H1 (cell line): ENCODE measurements around the gene C1GALT1. TPM values are rescaled to one million over a fixed set of nuclear protein-coding genes. Genes with fewer than 3 reads are reported as not detected.

ENCODE experiments used
- ASH2L ChIP-seq: fragments of 200-600, 300-600 bp; sonication (generic); IDR thresholded peaks from one replicate; pipeline ENCODE4 v1.7.1; 2017; ENCODE audit warnings: low read length
- CHD2 ChIP-seq: IDR thresholded peaks from 2 replicates; pipeline ENCODE4 v1.6.1; 2012; ENCODE audit warnings: low read length, improper control_type of control experiment
- CHD7 ChIP-seq: fragments of 300-600 bp; sonication (generic); IDR thresholded peaks from 2 replicates; pipeline ENCODE4 v1.7.1; 2012; ENCODE audit warnings: low read length, moderate library complexity, mild to moderate bottlenecking, inconsistent platforms; ENCODE audit not compliant: insufficient replicate concordance
- SAP30 ChIP-seq: fragments of 300-600 bp; sonication (generic); IDR thresholded peaks from 2 replicates; pipeline ENCODE4 v1.7.1; 2012; ENCODE audit warnings: low read length, moderate library complexity, mild to moderate bottlenecking, inconsistent platforms; ENCODE audit not compliant: insufficient read depth, insufficient replicate concordance
- TAF1 ChIP-seq: IDR thresholded peaks from 2 replicates; pipeline ENCODE4 v1.6.1; 2011; ENCODE audit warnings: mild to moderate bottlenecking, low read depth, low read length
- USF2 ChIP-seq: IDR thresholded peaks from 2 replicates; pipeline ENCODE4 v1.6.1; 2011; ENCODE audit warnings: low read length, improper control_type of control experiment
- polyA plus RNA-seq, 7 experiments: library from polyadenylated mRNA; depleted of rRNA in 3 of 7; stranded (reverse) in 5 of 7; unstranded in 2 of 7; fragments of >200 nt in 5 of 7; fragments of 200-250 nt in 2 of 7; gene quantifications; 1 replicate in 5 of 7; 2 replicates in 1 of 7; 4 replicates in 1 of 7; pipeline versions ENCODE4 v1.2.1 to v1.2.3, GENCODE V29; 2011 to 2013; ENCODE audit warnings: missing spikeins in 2 of 7, mixed read lengths in 2 of 7
- total RNA-seq: library from RNA; stranded (reverse); fragmentation: NEBNext Ultra II Directional; extraction: Animal tissue kit (Norgen Biotek cat#: 25700); gene quantifications from 2 replicates; pipeline ENCODE4 v1.2.1, GENCODE V29; 2021
- TF ChIP-seq, protein P1 (sequence below): IDR thresholded peaks from 2 replicates; pipeline ENCODE4 v1.6.1; 2012; ENCODE audit warnings: inconsistent platforms

The C1GALT1 gene
- total and polyA plus RNA-seq, 2 of the 8 experiments (the other 6 are each of a cell fraction or from before 2014, with no cell fraction given): 18.7 to 94.2 TPM

DNA sequence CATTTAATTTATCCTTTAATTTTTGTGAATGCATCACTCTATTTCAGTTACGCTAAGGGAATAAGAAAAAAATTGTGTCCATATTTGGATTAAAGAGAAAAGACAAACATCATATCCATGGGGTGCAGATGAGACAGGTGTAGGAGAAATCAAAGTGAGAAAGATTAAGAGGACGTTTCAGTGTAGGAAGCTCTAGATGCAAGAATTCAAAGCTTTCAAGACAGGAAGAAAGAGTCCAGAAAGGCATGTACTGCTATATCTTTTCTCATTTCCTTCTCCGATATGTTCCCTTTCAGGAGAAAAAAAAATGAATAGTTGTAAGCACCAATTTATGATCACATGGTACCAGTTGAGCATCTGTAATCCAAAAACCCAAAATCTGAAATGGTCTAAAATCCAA lies 17.0 kb upstream of the C1GALT1 start (continued):
- TF ChIP-seq CHD7: no peak
- TF ChIP-seq USF2: no peak
- TF ChIP-seq SAP30: no peak
- TF ChIP-seq ASH2L: no peak
- no peak for TF ChIP-seq TAF1
- TF ChIP-seq, protein P1, sequence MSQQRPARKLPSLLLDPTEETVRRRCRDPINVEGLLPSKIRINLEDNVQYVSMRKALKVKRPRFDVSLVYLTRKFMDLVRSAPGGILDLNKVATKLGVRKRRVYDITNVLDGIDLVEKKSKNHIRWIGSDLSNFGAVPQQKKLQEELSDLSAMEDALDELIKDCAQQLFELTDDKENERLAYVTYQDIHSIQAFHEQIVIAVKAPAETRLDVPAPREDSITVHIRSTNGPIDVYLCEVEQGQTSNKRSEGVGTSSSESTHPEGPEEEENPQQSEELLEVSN: no peak
- no peak for TF ChIP-seq CHD2
